CD4-positive, CD25-positive, alpha-beta regulatory T cell (primary cell): ENCODE data around the gene SUCLG2. TPM values are rescaled to one million over a fixed set of nuclear protein-coding genes. Genes with fewer than 3 reads are reported as not detected.

ENCODE experiments used
- ATAC-seq, 2 donors: fragments of 150-1000 bp; cut with Tn5 transposase; one replicate each; pipeline ENCODE4 v1.10.0; 2021; ENCODE audit warnings: low read depth in 2 of 2, moderate number of reproducible peaks in 2 of 2, moderate library complexity in 1 of 2
- DNase-seq, 3 donors: peaks; one replicate each; pipeline versions ENCODE4 v3.0.0 to v3.0.0-alpha.2; 2012 to 2022; ENCODE audit warnings: mixed read lengths in 1 of 3
- H3K27ac ChIP-seq: one replicate; pipeline ENCODE4 v1.7.0; 2013; ENCODE audit warnings: mild to moderate bottlenecking, low read length; ENCODE audit not compliant: insufficient read depth, poor library complexity, severe bottlenecking
- H3K27me3 ChIP-seq: one replicate; pipeline ENCODE4 v1.7.0; 2013; ENCODE audit warnings: low read length; ENCODE audit not compliant: control insufficient read depth, insufficient read depth
- H3K36me3 ChIP-seq: one replicate; pipeline ENCODE4 v1.7.0; 2013; ENCODE audit warnings: mild to moderate bottlenecking, low read length, moderate library complexity; ENCODE audit not compliant: control insufficient read depth, insufficient read depth
- H3K4me1 ChIP-seq: 2 replicates; pipeline ENCODE4 v1.7.0; 2013; ENCODE audit warnings: mild to moderate bottlenecking, low read length; ENCODE audit not compliant: insufficient read depth, control insufficient read depth, poor library complexity, severe bottlenecking
- H3K4me3 ChIP-seq: one replicate; pipeline ENCODE4 v1.7.0; 2013; ENCODE audit warnings: low read depth, mild to moderate bottlenecking, low read length, moderate library complexity
- H3K9me3 ChIP-seq, 2 experiments: 1 replicate in 1 of 2; 2 replicates in 1 of 2; pipeline ENCODE4 v1.7.0; 2013; ENCODE audit warnings: low read length in 2 of 2, mild to moderate bottlenecking in 1 of 2, moderate library complexity in 1 of 2; ENCODE audit not compliant: control insufficient read depth in 2 of 2
- H3K27ac Mint-ChIP-seq, 3 donors: one replicate each; pipeline ENCODE4 v1.8.0; 2020 to 2022; ENCODE audit warnings: mild to moderate bottlenecking in 3 of 3, mixed read lengths in 3 of 3, moderate library complexity in 2 of 3
- H3K27me3 Mint-ChIP-seq: one replicate; pipeline ENCODE4 v1.8.0; 2022; ENCODE audit warnings: mild to moderate bottlenecking, mixed read lengths
- H3K36me3 Mint-ChIP-seq: one replicate; pipeline ENCODE4 v1.8.0; 2020; ENCODE audit warnings: mixed read lengths
- H3K4me1 Mint-ChIP-seq, 4 donors: one replicate each; pipeline ENCODE4 v1.8.0; 2020 to 2022; ENCODE audit warnings: mixed read lengths in 4 of 4, mild to moderate bottlenecking in 1 of 4
- H3K4me3 Mint-ChIP-seq, 4 donors: one replicate each; pipeline ENCODE4 v1.8.0; 2020 to 2022; ENCODE audit warnings: mild to moderate bottlenecking in 4 of 4, mixed read lengths in 4 of 4, moderate library complexity in 3 of 4
- H3K9me3 Mint-ChIP-seq, 7 donors: one replicate each; pipeline ENCODE4 v1.8.0; 2020 to 2022; ENCODE audit warnings: mixed read lengths in 7 of 7, mild to moderate bottlenecking in 3 of 7, moderate library complexity in 2 of 7
- polyA plus RNA-seq, 4 donors: library from polyadenylated mRNA; unstranded; fragments of 300-500 nt; fragmentation: Illumina TruSeq; gene quantifications; one replicate each; pipeline ENCODE4 v1.2.3, GENCODE V29; 2021
- total RNA-seq: library from RNA; stranded (reverse); gene quantifications from one replicate; pipeline ENCODE4 v1.2.3, GENCODE V29; 2022

SUCLG2 gene
- total and polyA plus RNA-seq, 5 donors from 2014 or later = 53.6 to 75.0 (median 67.6) TPM

DNA sequence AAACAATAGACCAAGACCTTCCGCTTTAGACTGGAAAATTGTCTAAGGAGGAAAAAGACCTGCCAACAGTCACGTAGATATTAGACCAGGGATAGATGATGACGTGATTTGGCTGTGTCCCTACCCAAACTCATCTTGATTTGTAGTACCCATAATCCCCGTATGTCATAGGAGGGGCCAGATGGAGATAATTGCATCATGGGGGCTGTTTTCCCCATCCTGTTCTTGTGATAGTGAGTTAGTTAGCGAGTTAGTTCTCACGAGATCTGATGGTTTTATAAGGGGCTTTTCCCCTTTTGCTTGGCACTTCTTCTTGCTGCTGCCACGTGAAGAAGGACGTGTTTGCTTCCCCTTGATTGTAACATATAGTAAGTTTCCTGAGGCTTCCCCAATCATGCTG, 31.7 kb upstream of the SUCLG2 start:
- Mint-ChIP-seq H3K27ac (peak overlapping the region; percentile 29 to 87 (median 77)), H3K4me1 (peaks cover 16 to 32% (median 24%) of the 10 kb centered on the region in 4 donors), H3K4me3 (peak overlapping the region in 2 of 4 donors; percentile 57 to 77), H3K36me3 (no peaks in the 10 kb centered on the region), H3K9me3 (no peaks in the 10 kb centered on the region), H3K27me3 (no peaks in the 10 kb centered on the region)
- Histone ChIP-seq H3K9me3 (no peaks in the 10 kb centered on the region), H3K27me3 (no peaks in the 10 kb centered on the region), H3K4me3 (peak overlapping the region; percentile 70), H3K27ac (no peak overlapping the region), H3K36me3 (no peaks in the 10 kb centered on the region), H3K4me1 (peaks cover 10% of the 10 kb centered on the region)
- ATAC-seq (no peak), DNase-seq (no peak)

- H3K9me3 Mint-ChIP-seq = no peaks in the 10 kb centered on the region
- peak overlapping the region; percentile 29 to 84 (median 77) for H3K27ac Mint-ChIP-seq
- Histone ChIP-seq H3K36me3 (no peaks in the 10 kb centered on the region), H3K27me3 (no peaks in the 10 kb centered on the region), H3K4me1 (peaks cover 10% of the 10 kb centered on the region), H3K27ac (peak overlapping the region; percentile 28), H3K4me3 (peak overlapping the region; percentile 70), H3K9me3 (no peaks in the 10 kb centered on the region)
- H3K4me3 Mint-ChIP-seq = peak overlapping the region; percentile 0 to 77 (median 37)
- H3K36me3 Mint-ChIP-seq = no peaks in the 10 kb centered on the region
- no peaks in the 10 kb centered on the region for H3K27me3 Mint-ChIP-seq
- H3K4me1 Mint-ChIP-seq = peaks cover 17 to 32% (median 24%) of the 10 kb centered on the region in 4 donors
- ATAC-seq (peak; percentile 68 to 71), DNase-seq (peak in 2 of 3 donors; percentile 22 to 62)
These were observed 31.1 kb upstream of the SUCLG2 start for GRCh38 chr3:67685499-67685898.

DNA sequence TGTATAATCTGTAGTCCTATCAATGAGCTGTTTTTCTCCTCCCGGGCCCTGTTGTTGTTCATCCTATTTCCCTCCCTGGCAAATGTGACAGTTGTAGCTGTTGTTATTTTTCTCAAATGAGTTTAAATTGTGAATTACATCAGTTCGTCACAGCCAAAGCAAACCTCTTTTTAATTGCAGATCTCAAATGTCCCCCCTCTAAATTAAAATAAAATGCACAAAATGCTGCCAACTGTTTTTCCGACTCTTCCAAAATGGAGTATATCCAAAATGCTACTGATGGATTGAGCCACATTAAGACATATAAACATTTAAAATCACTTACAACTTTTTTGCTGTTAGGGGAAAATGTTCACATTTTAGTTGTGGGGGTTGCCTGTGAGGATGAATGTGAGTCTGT, 29.8 kb upstream of the SUCLG2 start:
- Mint-ChIP-seq H3K27ac (peak overlapping the region in 2 of 3 donors; percentile 57 to 65), H3K9me3 (no peaks in the 10 kb centered on the region)

DNA sequence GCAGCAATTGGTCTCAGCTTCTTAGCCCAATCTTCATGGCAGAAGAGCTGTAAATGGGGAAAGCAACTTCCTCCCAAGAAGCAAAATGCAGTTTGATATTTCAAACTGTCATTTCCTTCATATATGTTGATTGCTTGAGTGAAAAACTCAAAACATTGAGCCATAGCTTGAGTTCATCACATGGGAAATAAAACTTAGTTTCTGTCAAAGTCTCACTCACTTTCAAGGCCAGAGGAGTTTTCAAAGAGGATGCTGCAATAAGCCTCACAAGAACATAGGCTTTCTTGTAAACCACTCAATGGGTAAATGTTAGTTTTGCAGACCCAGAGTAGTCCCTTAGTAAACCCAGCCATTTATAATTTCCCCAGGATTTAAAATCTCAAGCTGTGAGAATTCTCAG, 29.1 kb upstream of the SUCLG2 start:
- H3K36me3 Mint-ChIP-seq = no peaks in the 10 kb centered on the region
- DNase-seq = peak in 1 of 3 donors; percentile 66
- ATAC-seq = peak in 1 of 2 donors; percentile 35
- no peaks in the 10 kb centered on the region for H3K9me3 ChIP-seq
- H3K4me1 Mint-ChIP-seq = peaks cover 28 to 47% (median 36%) of the 10 kb centered on the region in 4 donors
- peak overlapping the region in 1 of 4 donors; percentile 4 for H3K4me3 Mint-ChIP-seq
- H3K27me3 ChIP-seq = no peaks in the 10 kb centered on the region
- no peak overlapping the region for H3K4me3 ChIP-seq
- H3K27ac Mint-ChIP-seq = peak overlapping the region; percentile 6 to 65 (median 57)
- no peak overlapping the region for H3K27ac ChIP-seq
- H3K9me3 Mint-ChIP-seq = no peaks in the 10 kb centered on the region
- no peaks in the 10 kb centered on the region for H3K36me3 ChIP-seq
- no peaks in the 10 kb centered on the region for H3K27me3 Mint-ChIP-seq
- peaks cover 16% of the 10 kb centered on the region for H3K4me1 ChIP-seq

More for the DNA sequence above, 29.8 kb upstream of the SUCLG2 start:
- no peaks in the 10 kb centered on the region for H3K27me3 ChIP-seq
- H3K9me3 ChIP-seq = no peaks in the 10 kb centered on the region
- Mint-ChIP-seq H3K4me3 (peak overlapping the region in 1 of 4 donors; percentile 8), H3K27me3 (no peaks in the 10 kb centered on the region), H3K4me1 (peaks cover 22 to 40% (median 30%) of the 10 kb centered on the region in 4 donors), H3K36me3 (no peaks in the 10 kb centered on the region)
- no peak overlapping the region for H3K4me3 ChIP-seq
- peaks cover 10% of the 10 kb centered on the region for H3K4me1 ChIP-seq
- DNase-seq (no peak), ATAC-seq (no peak)
- H3K36me3 ChIP-seq = no peaks in the 10 kb centered on the region
- no peak overlapping the region for H3K27ac ChIP-seq

GRCh38 chr3:67678665-67679064, 24.3 kb upstream of the SUCLG2 start:
- ATAC-seq = peak; percentile 58 to 59
- H3K27ac ChIP-seq = no peak overlapping the region

GRCh38 chr3:67674055-67674454, 19.6 kb upstream of the SUCLG2 start:
- no peak overlapping the region for H3K27ac Mint-ChIP-seq
- H3K36me3 Mint-ChIP-seq = peaks cover 6% of the 10 kb centered on the region
- no peaks in the 10 kb centered on the region for H3K27me3 Mint-ChIP-seq
- DNase-seq (no peak), ATAC-seq (no peak)
- H3K4me3 Mint-ChIP-seq = no peak overlapping the region
- Histone ChIP-seq H3K27ac (no peak overlapping the region), H3K9me3 (no peaks in the 10 kb centered on the region), H3K4me1 (peaks cover 16% of the 10 kb centered on the region), H3K4me3 (no peak overlapping the region), H3K27me3 (no peaks in the 10 kb centered on the region), H3K36me3 (no peaks in the 10 kb centered on the region)
- peaks cover 0 to 5% (median 4%) of the 10 kb centered on the region in 7 donors for H3K9me3 Mint-ChIP-seq
- peaks cover 9 to 20% (median 18%) of the 10 kb centered on the region in 4 donors for H3K4me1 Mint-ChIP-seq

More at GRCh38 chr3:67678665-67679064, 24.3 kb upstream of the SUCLG2 start:
- Mint-ChIP-seq H3K9me3 (peaks cover 0 to 5% (median 4%) of the 10 kb centered on the region in 7 donors), H3K4me1 (peaks cover 17 to 36% (median 25%) of the 10 kb centered on the region in 4 donors), H3K27me3 (no peaks in the 10 kb centered on the region), H3K27ac (peak overlapping the region; percentile 32 to 80 (median 38)), H3K36me3 (peaks cover 3% of the 10 kb centered on the region), H3K4me3 (peak overlapping the region; percentile 2 to 27 (median 19))
- peak in 2 of 3 donors; percentile 18 to 54 for DNase-seq
- no peaks in the 10 kb centered on the region for H3K36me3 ChIP-seq
- H3K4me1 ChIP-seq = peaks cover 17% of the 10 kb centered on the region
- H3K9me3 ChIP-seq = no peaks in the 10 kb centered on the region
- H3K27me3 ChIP-seq = no peaks in the 10 kb centered on the region
- peak overlapping the region; percentile 46 for H3K4me3 ChIP-seq

- peak; percentile 68 to 70 for ATAC-seq
- Mint-ChIP-seq H3K4me1 (peaks cover 3 to 58% (median 22%) of the 10 kb centered on the region in 4 donors), H3K4me3 (peak overlapping the region in 3 of 4 donors; percentile 6 to 34 (median 31)), H3K27ac (peak overlapping the region in 2 of 3 donors; percentile 23 to 28), H3K9me3 (peaks cover 0 to 5% (median 0%) of the 10 kb centered on the region in 7 donors), H3K36me3 (no peaks in the 10 kb centered on the region), H3K27me3 (peaks cover 4% of the 10 kb centered on the region)
- no peaks in the 10 kb centered on the region for H3K27me3 ChIP-seq
- H3K9me3 ChIP-seq = no peaks in the 10 kb centered on the region
- H3K4me3 ChIP-seq = peak overlapping the region; percentile 0
- H3K4me1 ChIP-seq = peaks cover 13% of the 10 kb centered on the region
- no peak overlapping the region for H3K27ac ChIP-seq
- no peaks in the 10 kb centered on the region for H3K36me3 ChIP-seq
- peak in 1 of 3 donors; percentile 19 for DNase-seq
These were observed 8.3 kb upstream of the SUCLG2 start for GRCh38 chr3:67662733-67663132.

- H3K36me3 ChIP-seq = no peaks in the 10 kb centered on the region
- H3K4me3 ChIP-seq = no peak overlapping the region
- no peak for DNase-seq
- Mint-ChIP-seq H3K4me3 (no peak overlapping the region), H3K9me3 (peaks cover 0 to 2% (median 0%) of the 10 kb centered on the region in 7 donors), H3K27me3 (peaks cover 6% of the 10 kb centered on the region), H3K27ac (peak overlapping the region; percentile 39 to 90 (median 52)), H3K36me3 (no peaks in the 10 kb centered on the region), H3K4me1 (peaks cover 5 to 64% (median 27%) of the 10 kb centered on the region in 4 donors)
- H3K4me1 ChIP-seq = peaks cover 17% of the 10 kb centered on the region
- no peaks in the 10 kb centered on the region for H3K9me3 ChIP-seq
- no peaks in the 10 kb centered on the region for H3K27me3 ChIP-seq
- ATAC-seq = no peak
- no peak overlapping the region for H3K27ac ChIP-seq
These were observed 6.7 kb upstream of the SUCLG2 start for GRCh38 chr3:67661089-67661488.
